Endothelial cell of umbilical vein (primary cell): Measurements from ENCODE around the gene UTS2R.

ENCODE experiments used
- CTCF ChIP-seq, 2 donors: IDR thresholded peaks; 1 replicate in 1 of 2; 2 replicates in 1 of 2; pipeline ENCODE4 v1.5.1; 2011; ENCODE audit warnings: low read length in 2 of 2, mild to moderate bottlenecking in 2 of 2, moderate library complexity in 2 of 2, control low read depth in 1 of 2, inconsistent platforms in 1 of 2, low read depth in 1 of 2; ENCODE audit not compliant: insufficient read depth in 1 of 2; ENCODE audit errors: extremely low read depth in 1 of 2
- EZH2 ChIP-seq: IDR thresholded peaks from 2 replicates; pipeline ENCODE4 v1.6.1; 2012; ENCODE audit warnings: borderline replicate concordance, low read depth, mild to moderate bottlenecking, moderate library complexity, low read length, inconsistent platforms; ENCODE audit not compliant: severe bottlenecking
- MAX ChIP-seq: IDR thresholded peaks from 2 replicates; pipeline ENCODE4 v1.6.1; 2011; ENCODE audit not compliant: insufficient read depth, insufficient read length
- POLR2A ChIP-seq: IDR thresholded peaks from 2 replicates; pipeline ENCODE4 v1.6.1; 2012; ENCODE audit warnings: low read depth, mild to moderate bottlenecking, control low read depth, low read length
- POLR2AphosphoS5 ChIP-seq: IDR thresholded peaks from 2 replicates; pipeline ENCODE4 v1.6.1; 2012; ENCODE audit warnings: low read depth, mild to moderate bottlenecking, control low read depth, low read length, moderate library complexity; ENCODE audit not compliant: insufficient read depth

GRCh38 chr17:82330322-82331239 lies 41.0 kb upstream of the UTS2R start:
- TF ChIP-seq POLR2AphosphoS5 (no peak), POLR2A (no peak), CTCF (IDR thresholded peaks at IDR 0.05; ENCODE audit: extremely low read depth in 1 of 2, insufficient read depth in 1 of 2, low read depth in 1 of 2, low read length in 2 of 2) (no peak), EZH2 (no peak), MAX (no peak)
